Measurements from ENCODE around the gene TRIM41. TPM values are rescaled to one million over a fixed set of nuclear protein-coding genes. Genes with fewer than 3 reads are reported as not detected.
A peak's percentile ranks its signal among the peaks of the same experiment; 100 is the strongest.

The TRIM41 gene
- total and polyA plus RNA-seq, 2 of the 13 experiments (the other 11 are each of a cell fraction or from before 2014, with no cell fraction given) = 10.2 to 16.7 TPM

GRCh38 chr5:181261320-181262049 lies 38.4 kb downstream of the TRIM41 start (continued):
- TF ChIP-seq ZBTB39 (CRISPR knock-in tag; IDR thresholded peaks at IDR 0.05) (no peak), ZNF674 (CRISPR knock-in tag; IDR thresholded peaks at IDR 0.05; ENCODE audit: low read depth) (no peak), ADNP (CRISPR knock-in tag; IDR thresholded peaks at IDR 0.05) (no peak), TOE1 (CRISPR knock-in tag; IDR thresholded peaks at IDR 0.05) (no peak), ZNF652 (CRISPR knock-in tag; IDR thresholded peaks at IDR 0.05; ENCODE audit: borderline replicate concordance, low read depth) (no peak), ATAD3A (CRISPR knock-in tag; IDR thresholded peaks at IDR 0.05) (no peak), SRF (IDR thresholded peaks at IDR 0.05; ENCODE audit: low read depth, low read length) (no peak), ATF7 (IDR thresholded peaks at IDR 0.05) (no peak), ATF7 (CRISPR knock-in tag; IDR thresholded peaks at IDR 0.05) (no peak), CBX5 (CRISPR knock-in tag; IDR thresholded peaks at IDR 0.05; ENCODE audit: borderline replicate concordance) (no peak), ZMYM3 (CRISPR knock-in tag; IDR thresholded peaks at IDR 0.05) (no peak), ZBTB42 (CRISPR knock-in tag; IDR thresholded peaks at IDR 0.05) (no peak), ZNF546 (CRISPR knock-in tag; conservative IDR thresholded peaks at IDR 0.05) (0 out of 2 replicates have a peak, but pooled peaks have one; percentile 67), ZFP36L2 (CRISPR knock-in tag; IDR thresholded peaks at IDR 0.05) (no peak), ELK4 (CRISPR knock-in tag; IDR thresholded peaks at IDR 0.05; ENCODE audit: borderline replicate concordance) (peak; percentile 77; the same call in 1 of the 2 replicates), ATF3 (CRISPR knock-in tag; IDR thresholded peaks at IDR 0.05) (no peak), POLR2A (IDR thresholded peaks at IDR 0.05; ENCODE audit: insufficient read depth in 1 of 2, low read depth in 2 of 2, low read length in 2 of 2) (peak; percentile 71 to 73; a peak in 3 of 4 replicates), BRD4 (CRISPR knock-in tag; IDR thresholded peaks at IDR 0.05) (peak; percentile 87; the same call in 1 of the 2 replicates), HCFC1 (IDR thresholded peaks at IDR 0.05; ENCODE audit: low read depth, low read length) (no peak), SMARCC2 (IDR thresholded peaks at IDR 0.05) (no peak), CEBPB (IDR thresholded peaks at IDR 0.05; ENCODE audit: borderline replicate concordance, low read depth, low read length) (no peak), ESRRA (CRISPR knock-in tag; IDR thresholded peaks at IDR 0.05; ENCODE audit: low read depth) (no peak; the same call in 1 of the 2 replicates), MAX (IDR thresholded peaks at IDR 0.05) (peak; percentile 51; the same call in 1 of the 2 replicates)
